HEK293T (cell line): ENCODE results near the gene NINL.
"Not testable (repeated sequence)": the region's sequence is repeated elsewhere in the genome, so short reads cannot be mapped to it uniquely, and the experiment has no call there.

Experiments
- FOXK2 ChIP-seq: fragments of 450-650 bp; IDR thresholded peaks from 2 replicates; pipeline ENCODE4 v1.6.1; 2016; ENCODE audit warnings: mild to moderate bottlenecking
- TARDBP ChIP-seq: fragments of 450-650 bp; IDR thresholded peaks from 2 replicates; pipeline ENCODE4 v1.6.1; 2016

GRCh38 chr20:25630615-25631014, 45.3 kb upstream of the NINL start:
- TF ChIP-seq TARDBP, FOXK2: not testable (repeated sequence)
